ENCODE data around the gene REV1.

DNA sequence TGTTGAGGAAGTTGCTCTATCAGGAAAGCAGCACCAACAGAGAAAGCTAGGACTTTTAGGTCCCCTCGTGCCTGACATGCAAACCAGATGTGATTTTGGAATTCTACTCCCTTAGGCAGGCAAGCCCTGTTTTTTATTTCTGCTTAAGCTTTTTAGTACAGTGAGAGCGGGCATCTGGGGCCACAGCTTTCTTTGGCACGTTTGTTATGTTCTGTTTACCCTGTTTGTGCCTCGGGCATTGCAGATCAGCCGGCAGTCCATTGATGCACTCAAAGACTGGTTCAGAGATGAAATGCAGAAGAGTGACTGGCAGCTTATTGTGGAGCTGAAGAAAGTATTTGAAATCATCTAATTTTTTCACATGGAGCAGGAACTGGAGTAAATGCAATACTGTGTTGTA lies 90.8 kb downstream of the REV1 start:
- TF ChIP-seq, protein P1, sequence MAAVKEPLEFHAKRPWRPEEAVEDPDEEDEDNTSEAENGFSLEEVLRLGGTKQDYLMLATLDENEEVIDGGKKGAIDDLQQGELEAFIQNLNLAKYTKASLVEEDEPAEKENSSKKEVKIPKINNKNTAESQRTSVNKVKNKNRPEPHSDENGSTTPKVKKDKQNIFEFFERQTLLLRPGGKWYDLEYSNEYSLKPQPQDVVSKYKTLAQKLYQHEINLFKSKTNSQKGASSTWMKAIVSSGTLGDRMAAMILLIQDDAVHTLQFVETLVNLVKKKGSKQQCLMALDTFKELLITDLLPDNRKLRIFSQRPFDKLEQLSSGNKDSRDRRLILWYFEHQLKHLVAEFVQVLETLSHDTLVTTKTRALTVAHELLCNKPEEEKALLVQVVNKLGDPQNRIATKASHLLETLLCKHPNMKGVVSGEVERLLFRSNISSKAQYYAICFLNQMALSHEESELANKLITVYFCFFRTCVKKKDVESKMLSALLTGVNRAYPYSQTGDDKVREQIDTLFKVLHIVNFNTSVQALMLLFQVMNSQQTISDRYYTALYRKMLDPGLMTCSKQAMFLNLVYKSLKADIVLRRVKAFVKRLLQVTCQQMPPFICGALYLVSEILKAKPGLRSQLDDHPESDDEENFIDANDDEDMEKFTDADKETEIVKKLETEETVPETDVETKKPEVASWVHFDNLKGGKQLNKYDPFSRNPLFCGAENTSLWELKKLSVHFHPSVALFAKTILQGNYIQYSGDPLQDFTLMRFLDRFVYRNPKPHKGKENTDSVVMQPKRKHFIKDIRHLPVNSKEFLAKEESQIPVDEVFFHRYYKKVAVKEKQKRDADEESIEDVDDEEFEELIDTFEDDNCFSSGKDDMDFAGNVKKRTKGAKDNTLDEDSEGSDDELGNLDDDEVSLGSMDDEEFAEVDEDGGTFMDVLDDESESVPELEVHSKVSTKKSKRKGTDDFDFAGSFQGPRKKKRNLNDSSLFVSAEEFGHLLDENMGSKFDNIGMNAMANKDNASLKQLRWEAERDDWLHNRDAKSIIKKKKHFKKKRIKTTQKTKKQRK (IDR thresholded peaks at IDR 0.05; ENCODE audit: low read length): no peak
- no peak for TF ChIP-seq JUND (CRISPR knock-in tag; IDR thresholded peaks at IDR 0.05)
- TF ChIP-seq LCORL (IDR thresholded peaks at IDR 0.05): no peak
- TF ChIP-seq LCORL (CRISPR knock-in tag; IDR thresholded peaks at IDR 0.05): no peak
- TF ChIP-seq REXO4 (CRISPR knock-in tag; IDR thresholded peaks at IDR 0.05; ENCODE audit: borderline replicate concordance): no peak
- TF ChIP-seq CENPT (CRISPR knock-in tag; IDR thresholded peaks at IDR 0.05; ENCODE audit: low read depth): no peak
- no peak for TF ChIP-seq FOXK2 (IDR thresholded peaks at IDR 0.05)
